PC-3 (cell line): Measurements from ENCODE around the gene TTI1. TPM values are rescaled to one million over a fixed set of nuclear protein-coding genes. Genes with fewer than 3 reads are reported as not detected.
A peak's percentile ranks its signal among the peaks of the same experiment; 100 is the strongest.

ENCODE experiments used
- ATAC-seq: fragments of 200-7000 bp; cut with Tn5 transposase; 2 replicates; pipeline ENCODE4 v1.9.1; 2020; ENCODE audit warnings: mild to moderate bottlenecking, moderate library complexity
- Bru-seq: library from RNA; stranded (reverse); fragments of 400-500 nt; gene quantifications from one replicate; lab custom pipeline; 2021; lab: Mats Ljungman, UMichigan
- BruChase-seq, 2 experiments: library from RNA; stranded (reverse); fragments of 400-500 nt; gene quantifications; one replicate each; lab custom pipeline; 2021; lab: Mats Ljungman, UMichigan
- BruUV-seq: library from RNA; stranded (reverse); fragments of 400-500 nt; replicated peaks from 2 replicates; lab custom pipeline; 2021; lab: Mats Ljungman, UMichigan
- CTCF ChIA-PET: fragments of 300-600 bp; sonication (Branson Sonifier 250); formaldehyde crosslinking; loops from one replicate; lab custom pipeline; 2022; ENCODE audit warnings: antibody characterized with exemption; lab: Charles Lee
- POLR2A ChIA-PET: fragments of 300-600 bp; sonication (Branson Sonifier 250); formaldehyde crosslinking; loops from one replicate; lab custom pipeline; 2022; ENCODE audit warnings: antibody characterized with exemption; ENCODE audit not compliant: unreplicated experiment; lab: Charles Lee
- DNase-seq: peaks from one replicate; pipeline ENCODE4 v3.0.0-alpha.2; 2015
- H2AFZ ChIP-seq: fragments of 300-600 bp; sonication (generic); 2 replicates; pipeline ENCODE4 v1.6.0; 2016; ENCODE audit warnings: antibody characterized with exemption, low read length
- H3F3A ChIP-seq: fragments of 300-600 bp; sonication (generic); one replicate; pipeline ENCODE4 v1.6.0; 2017; ENCODE audit warnings: antibody characterized with exemption, low read length, control low read depth, mild to moderate bottlenecking; ENCODE audit not compliant: unreplicated experiment
- H3K27ac ChIP-seq: fragments of 300-600 bp; sonication (generic); 2 replicates; pipeline ENCODE4 v1.5.1; 2016; ENCODE audit warnings: mild to moderate bottlenecking, low read length
- H3K27me3 ChIP-seq: fragments of 300-600 bp; sonication (generic); 2 replicates; pipeline ENCODE4 v1.6.1; 2016; ENCODE audit warnings: low read length, mixed read lengths
- H3K36me3 ChIP-seq: fragments of 300-600 bp; sonication (generic); 2 replicates; pipeline ENCODE4 v1.6.1; 2016; ENCODE audit warnings: low read depth, mixed run types, low read length, mixed read lengths
- H3K4me1 ChIP-seq: fragments of 300-600 bp; sonication (generic); 2 replicates; pipeline ENCODE4 v1.5.1; 2016; ENCODE audit warnings: low read length; ENCODE audit not compliant: insufficient read depth
- H3K4me2 ChIP-seq: fragments of 300-600 bp; sonication (generic); 2 replicates; pipeline ENCODE4 v1.6.0; 2016; ENCODE audit warnings: low read length
- H3K4me3 ChIP-seq: fragments of 300-600 bp; sonication (generic); 2 replicates; pipeline ENCODE4 v1.5.1; 2016; ENCODE audit warnings: mild to moderate bottlenecking, low read length, mixed read lengths
- H3K79me2 ChIP-seq: fragments of 300-600 bp; sonication (generic); 2 replicates; pipeline ENCODE4 v1.6.1; 2017; ENCODE audit warnings: low read length, mixed read lengths
- H3K9ac ChIP-seq: fragments of 300-600 bp; sonication (generic); 2 replicates; pipeline ENCODE4 v1.6.0; 2016; ENCODE audit warnings: mild to moderate bottlenecking, low read length
- H3K9me2 ChIP-seq: fragments of 300-600 bp; sonication (generic); replicated peaks from 2 replicates; pipeline ENCODE4 v1.6.1; 2016; ENCODE audit warnings: mixed run types, low read length, mixed read lengths
- H3K9me3 ChIP-seq: fragments of 300-600 bp; sonication (generic); 2 replicates; pipeline ENCODE4 v1.6.1; 2016; ENCODE audit warnings: low read length, mixed read lengths
- H4K20me1 ChIP-seq: fragments of 300-600 bp; sonication (generic); 2 replicates; pipeline ENCODE4 v1.6.1; 2016; ENCODE audit warnings: low read length, mixed read lengths
- EZH2 ChIP-seq: fragments of 300-600 bp; sonication (generic); IDR thresholded peaks from one replicate; pipeline ENCODE4 v1.6.1; 2017; ENCODE audit warnings: antibody characterized with exemption, mild to moderate bottlenecking, low read length; ENCODE audit not compliant: unreplicated experiment
- EZH2phosphoT487 ChIP-seq: fragments of 300-600 bp; sonication (generic); IDR thresholded peaks from 2 replicates; pipeline ENCODE4 v1.6.1; 2018; ENCODE audit warnings: mild to moderate bottlenecking, antibody characterized with exemption, low read length, borderline replicate concordance
- intact Hi-C: fragments of 100-400 bp; cut with micrococcal nuclease; formaldehyde crosslinking; loops from 2 replicates; pipeline ENCODE4 v1.9.0; 2023
- long read RNA-seq: library from polyadenylated mRNA; unstranded; transcript quantifications from one replicate; pipeline ENCODE4 v2.0.0, GENCODE V29; 2021; ENCODE audit not compliant: unreplicated experiment
- total RNA-seq: library from RNA; depleted of rRNA; stranded (reverse); fragments of >200 nt; gene quantifications from 2 replicates; pipeline ENCODE4 v1.2.3, GENCODE V29; 2014; rRNA removed
- TF ChIP-seq, protein P1 (sequence below): fragments of 300-600 bp; sonication (generic); conservative IDR thresholded peaks from 2 replicates; pipeline ENCODE4 v1.5.1; 2017; ENCODE audit warnings: antibody characterized with exemption, low read depth, mild to moderate bottlenecking, low read length

TTI1 gene
- total RNA-seq: 21.8 and 23.2 TPM in 2 replicates
- percentile 81 among the genes with signal in this experiment for Bru-seq, nascent RNA
- BruChase-seq, experiment 1, labeled RNA remaining after a 6-hour chase: percentile 76 among the genes with signal in this experiment
- percentile 84 among the genes with signal in this experiment for BruChase-seq, experiment 2, labeled RNA remaining after a 2-hour chase
- long read RNA-seq, transcript TTI1-201 (8 exons, 3,825 nt): major isoform, 28 of 65 reads
- long read RNA-seq, transcript TTI1-203 (7 exons, 3,791 nt): minor isoform, 6 of 65 reads
- long read RNA-seq, partial matches to known transcripts: 12 of 65 reads
- long read RNA-seq, other reads (novel, unspliced or antisense): 17 of 65 reads

DNA sequence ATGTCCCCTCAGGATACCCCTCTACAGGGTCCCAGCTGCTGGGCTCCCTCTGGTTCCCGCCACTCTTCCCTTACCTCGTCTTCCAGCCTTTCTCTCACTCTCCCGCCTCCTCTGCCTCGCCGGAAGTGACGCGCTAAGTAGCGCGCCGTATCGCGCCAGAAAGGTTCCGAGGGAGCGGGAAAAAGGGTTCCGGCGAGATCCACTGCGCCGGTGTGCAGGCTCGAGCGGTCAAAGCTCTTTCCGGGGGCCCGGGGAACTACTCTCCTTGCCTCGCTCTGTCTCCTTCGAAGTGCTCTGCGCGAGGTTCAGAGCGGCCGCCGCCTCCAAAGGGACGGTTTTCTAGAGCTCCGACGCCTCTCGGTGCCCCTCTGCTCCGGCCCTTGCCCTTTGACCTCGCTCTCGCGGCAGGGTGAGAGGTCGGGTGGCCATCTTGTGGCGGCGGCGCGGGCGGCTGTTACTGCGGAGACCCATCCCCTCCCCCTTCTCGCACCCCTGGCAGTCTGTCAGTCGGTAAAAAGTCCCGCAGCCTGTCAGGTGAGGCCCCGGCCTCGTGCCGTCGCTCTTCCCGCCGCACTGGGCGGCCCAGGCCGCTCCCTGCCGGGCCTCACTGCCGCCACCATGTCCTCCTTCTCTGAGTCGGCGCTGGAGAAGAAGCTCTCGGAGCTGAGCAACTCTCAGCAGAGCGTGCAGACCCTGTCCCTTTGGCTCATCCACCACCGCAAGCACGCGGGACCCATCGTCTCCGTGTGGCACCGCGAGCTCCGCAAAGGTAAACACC is at the start of gene TTI1, which contains the start of gene RPRD1B:
Gene TTI1, minus strand, starts transcription at position 127 of the 778 bp plus-strand sequence. CDS start 19,640 bp downstream, outside the sequence.
Gene RPRD1B, plus strand, starts transcription at position 417 of the 778 bp plus-strand sequence. Its CDS starts 202 bp downstream, at position 619.
- Histone ChIP-seq H3K27me3 (no peaks in the 10 kb centered on the region), H3K4me3 (peak within 1 kb of the TSS; percentile 94), H3K79me2 (peaks cover 100% of the 10 kb centered on the region), H3F3A (no peaks in the 10 kb centered on the region), H3K36me3 (peaks cover 11% of the 10 kb centered on the region; the same call in 1 of the 2 replicates), H3K9me2 (no peaks in the 10 kb centered on the region), H3K4me1 (peaks cover 63% of the 10 kb centered on the region), H3K9me3 (no peaks in the 10 kb centered on the region), H4K20me1 (peaks cover 9% of the 10 kb centered on the region), H2AFZ (peak within 1 kb of the TSS; percentile 86), H3K9ac (peak within 1 kb of the TSS; percentile 98), H3K27ac (peak within 1 kb of the TSS; percentile 75), H3K4me2 (peak within 1 kb of the TSS; percentile 86)
- POLR2A ChIA-PET: interaction anchor here (0.7 to 1.4 kb wide), 3 partner anchors 10 to 76 kb away, joined by 3 to 5 read pairs (median 3); no protein-coding TSS in a partner anchor
- TF ChIP-seq, protein P1, sequence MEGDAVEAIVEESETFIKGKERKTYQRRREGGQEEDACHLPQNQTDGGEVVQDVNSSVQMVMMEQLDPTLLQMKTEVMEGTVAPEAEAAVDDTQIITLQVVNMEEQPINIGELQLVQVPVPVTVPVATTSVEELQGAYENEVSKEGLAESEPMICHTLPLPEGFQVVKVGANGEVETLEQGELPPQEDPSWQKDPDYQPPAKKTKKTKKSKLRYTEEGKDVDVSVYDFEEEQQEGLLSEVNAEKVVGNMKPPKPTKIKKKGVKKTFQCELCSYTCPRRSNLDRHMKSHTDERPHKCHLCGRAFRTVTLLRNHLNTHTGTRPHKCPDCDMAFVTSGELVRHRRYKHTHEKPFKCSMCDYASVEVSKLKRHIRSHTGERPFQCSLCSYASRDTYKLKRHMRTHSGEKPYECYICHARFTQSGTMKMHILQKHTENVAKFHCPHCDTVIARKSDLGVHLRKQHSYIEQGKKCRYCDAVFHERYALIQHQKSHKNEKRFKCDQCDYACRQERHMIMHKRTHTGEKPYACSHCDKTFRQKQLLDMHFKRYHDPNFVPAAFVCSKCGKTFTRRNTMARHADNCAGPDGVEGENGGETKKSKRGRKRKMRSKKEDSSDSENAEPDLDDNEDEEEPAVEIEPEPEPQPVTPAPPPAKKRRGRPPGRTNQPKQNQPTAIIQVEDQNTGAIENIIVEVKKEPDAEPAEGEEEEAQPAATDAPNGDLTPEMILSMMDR: no peak
- TF ChIP-seq EZH2: no peak
- TF ChIP-seq EZH2phosphoT487: no peak
- no TSS peak for BruUV-seq
- ATAC-seq: peak; percentile 85
- intact Hi-C loops: no loop called here
- peak; percentile 95 for DNase-seq
- CTCF ChIA-PET: interaction anchor here (0.5 kb wide), 1 partner anchor 41 kb away, joined by 3 read pairs; no protein-coding TSS in a partner anchor

DNA sequence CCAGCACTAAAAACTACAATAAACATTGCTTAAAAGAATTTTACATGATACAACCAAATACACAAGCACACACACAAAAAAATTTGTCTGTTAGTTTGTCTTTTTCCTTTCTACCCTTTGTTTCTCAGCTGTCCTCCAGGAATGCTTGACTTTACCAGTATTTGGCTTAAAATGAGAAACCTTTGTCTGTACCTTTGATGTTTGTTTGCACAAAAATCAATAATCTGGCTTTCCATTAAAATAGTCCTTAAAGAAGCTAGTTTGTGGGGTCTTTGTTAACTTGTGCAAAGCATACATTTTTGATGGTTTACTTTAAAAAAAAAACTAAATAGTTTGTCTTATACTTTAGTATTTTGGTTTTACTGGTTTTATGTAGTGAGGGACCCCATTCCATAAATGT is 49.6 kb upstream of the TTI1 start:
- ChIA-PET POLR2A (no interaction called here), CTCF (interaction anchor here (0.6 kb wide), 1 partner anchor 90 kb away, joined by 3 read pairs; no protein-coding TSS in a partner anchor)
- no peak for DNase-seq
- Histone ChIP-seq H3K4me3 (no peak overlapping the region), H3K27ac (no peak overlapping the region), H3K9ac (no peak overlapping the region), H3F3A (no peaks in the 10 kb centered on the region), H3K9me2 (no peaks in the 10 kb centered on the region), H3K4me1 (no peaks in the 10 kb centered on the region), H3K79me2 (peaks cover 50% of the 10 kb centered on the region), H3K4me2 (no peak overlapping the region), H3K36me3 (peaks cover 68% of the 10 kb centered on the region), H4K20me1 (peaks cover 3% of the 10 kb centered on the region; the same call in 1 of the 2 replicates), H3K9me3 (no peaks in the 10 kb centered on the region), H2AFZ (no peak overlapping the region), H3K27me3 (no peaks in the 10 kb centered on the region)
- BruUV-seq: no TSS peak
- no peak for ATAC-seq
- intact Hi-C loops: no loop called here
- no peak for TF ChIP-seq EZH2
- TF ChIP-seq, protein P1: no peak
- TF ChIP-seq EZH2phosphoT487: no peak
